ENCODE data around the gene TELO2. TPM values are rescaled to one million over a fixed set of nuclear protein-coding genes. Genes with fewer than 3 reads are reported as not detected.

TELO2 gene
- total and polyA plus RNA-seq, 2 experiments from 2014 or later: 51.6 to 58.7 TPM

DNA sequence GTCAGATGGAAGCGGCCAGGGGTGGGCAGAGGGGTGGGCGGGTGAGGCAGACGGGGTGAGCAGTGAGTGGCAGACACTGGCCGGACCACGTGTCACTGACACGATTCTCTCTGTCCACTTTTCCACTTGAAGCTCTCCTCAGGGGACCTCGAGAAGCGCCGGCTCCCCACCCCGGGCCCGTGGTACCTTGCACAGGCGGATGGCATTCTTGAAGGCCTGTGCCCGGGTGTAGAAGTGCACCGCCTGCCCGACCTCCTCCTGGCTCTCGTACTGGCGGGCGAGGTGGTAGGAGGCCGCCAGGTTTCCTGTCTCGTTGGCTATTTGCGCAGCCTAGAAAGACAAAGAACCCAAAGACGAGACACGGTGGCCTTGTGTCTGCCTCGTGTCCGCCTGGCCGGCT, 31.2 kb downstream of the TELO2 start:
- H3K27ac ChIP-seq: no peak overlapping the region
- H3K4me3 ChIP-seq: no peak overlapping the region
- H3K36me3 ChIP-seq: peaks cover 2% of the 10 kb centered on the region
- H3K4me1 ChIP-seq (ENCODE audit: low read depth): no peaks in the 10 kb centered on the region
- H3K27me3 ChIP-seq: no peaks in the 10 kb centered on the region
- no peaks in the 10 kb centered on the region for H3K9me3 ChIP-seq (ENCODE audit: low read depth)
- no peak for DNase-seq (ENCODE audit: low read depth in 1 of 2, low spot score in 1 of 2)
- TF ChIP-seq, protein P1, sequence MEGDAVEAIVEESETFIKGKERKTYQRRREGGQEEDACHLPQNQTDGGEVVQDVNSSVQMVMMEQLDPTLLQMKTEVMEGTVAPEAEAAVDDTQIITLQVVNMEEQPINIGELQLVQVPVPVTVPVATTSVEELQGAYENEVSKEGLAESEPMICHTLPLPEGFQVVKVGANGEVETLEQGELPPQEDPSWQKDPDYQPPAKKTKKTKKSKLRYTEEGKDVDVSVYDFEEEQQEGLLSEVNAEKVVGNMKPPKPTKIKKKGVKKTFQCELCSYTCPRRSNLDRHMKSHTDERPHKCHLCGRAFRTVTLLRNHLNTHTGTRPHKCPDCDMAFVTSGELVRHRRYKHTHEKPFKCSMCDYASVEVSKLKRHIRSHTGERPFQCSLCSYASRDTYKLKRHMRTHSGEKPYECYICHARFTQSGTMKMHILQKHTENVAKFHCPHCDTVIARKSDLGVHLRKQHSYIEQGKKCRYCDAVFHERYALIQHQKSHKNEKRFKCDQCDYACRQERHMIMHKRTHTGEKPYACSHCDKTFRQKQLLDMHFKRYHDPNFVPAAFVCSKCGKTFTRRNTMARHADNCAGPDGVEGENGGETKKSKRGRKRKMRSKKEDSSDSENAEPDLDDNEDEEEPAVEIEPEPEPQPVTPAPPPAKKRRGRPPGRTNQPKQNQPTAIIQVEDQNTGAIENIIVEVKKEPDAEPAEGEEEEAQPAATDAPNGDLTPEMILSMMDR (IDR thresholded peaks at IDR 0.05; ENCODE audit: low read depth, low read length): no peak

DNA sequence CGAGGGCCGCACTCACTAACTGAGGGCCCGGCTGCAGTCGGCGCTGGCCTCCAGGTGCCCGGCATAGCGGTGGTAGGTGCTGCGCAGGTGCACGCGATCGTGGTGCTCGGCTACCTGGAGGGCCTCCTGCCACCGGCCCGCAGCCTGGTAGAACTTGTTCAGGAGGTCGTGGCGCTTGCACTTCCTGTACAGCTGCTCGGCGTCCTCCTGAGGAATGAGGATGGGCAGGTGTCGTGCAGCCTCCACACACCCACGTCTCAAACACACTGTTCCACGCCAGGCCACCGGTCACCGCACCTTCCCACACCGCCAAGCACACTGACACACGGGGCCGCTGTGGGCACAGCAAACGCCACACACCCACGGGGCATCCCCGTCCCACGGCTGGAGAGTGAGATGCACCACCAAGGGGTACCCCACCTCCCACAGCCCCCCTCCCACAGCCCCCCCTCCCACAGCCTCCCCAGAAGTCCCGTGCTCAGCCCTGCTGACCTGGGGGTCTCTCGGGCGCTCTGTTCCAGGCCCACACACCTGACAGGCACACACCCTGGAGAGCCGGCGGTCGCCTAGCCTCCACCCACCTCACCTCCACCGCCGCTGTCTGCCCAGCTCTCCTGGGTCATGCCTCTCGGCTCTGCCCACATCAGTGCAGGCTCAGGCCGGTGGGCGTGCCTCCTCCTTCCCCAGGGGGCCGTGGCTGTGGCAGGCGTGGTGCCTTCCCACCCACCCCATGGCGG, 32.9 kb downstream of the TELO2 start:
- TF ChIP-seq, protein P1 (IDR thresholded peaks at IDR 0.05; ENCODE audit: low read depth, low read length): no peak
- no peaks in the 10 kb centered on the region for H3K4me1 ChIP-seq (ENCODE audit: low read depth)
- H3K36me3 ChIP-seq: no peaks in the 10 kb centered on the region
- H3K9me3 ChIP-seq (ENCODE audit: low read depth): no peaks in the 10 kb centered on the region
- H3K27ac ChIP-seq: no peak overlapping the region
- H3K4me3 ChIP-seq: no peak overlapping the region
- no peak for DNase-seq (ENCODE audit: low read depth in 1 of 2, low spot score in 1 of 2)
- no peaks in the 10 kb centered on the region for H3K27me3 ChIP-seq

DNA sequence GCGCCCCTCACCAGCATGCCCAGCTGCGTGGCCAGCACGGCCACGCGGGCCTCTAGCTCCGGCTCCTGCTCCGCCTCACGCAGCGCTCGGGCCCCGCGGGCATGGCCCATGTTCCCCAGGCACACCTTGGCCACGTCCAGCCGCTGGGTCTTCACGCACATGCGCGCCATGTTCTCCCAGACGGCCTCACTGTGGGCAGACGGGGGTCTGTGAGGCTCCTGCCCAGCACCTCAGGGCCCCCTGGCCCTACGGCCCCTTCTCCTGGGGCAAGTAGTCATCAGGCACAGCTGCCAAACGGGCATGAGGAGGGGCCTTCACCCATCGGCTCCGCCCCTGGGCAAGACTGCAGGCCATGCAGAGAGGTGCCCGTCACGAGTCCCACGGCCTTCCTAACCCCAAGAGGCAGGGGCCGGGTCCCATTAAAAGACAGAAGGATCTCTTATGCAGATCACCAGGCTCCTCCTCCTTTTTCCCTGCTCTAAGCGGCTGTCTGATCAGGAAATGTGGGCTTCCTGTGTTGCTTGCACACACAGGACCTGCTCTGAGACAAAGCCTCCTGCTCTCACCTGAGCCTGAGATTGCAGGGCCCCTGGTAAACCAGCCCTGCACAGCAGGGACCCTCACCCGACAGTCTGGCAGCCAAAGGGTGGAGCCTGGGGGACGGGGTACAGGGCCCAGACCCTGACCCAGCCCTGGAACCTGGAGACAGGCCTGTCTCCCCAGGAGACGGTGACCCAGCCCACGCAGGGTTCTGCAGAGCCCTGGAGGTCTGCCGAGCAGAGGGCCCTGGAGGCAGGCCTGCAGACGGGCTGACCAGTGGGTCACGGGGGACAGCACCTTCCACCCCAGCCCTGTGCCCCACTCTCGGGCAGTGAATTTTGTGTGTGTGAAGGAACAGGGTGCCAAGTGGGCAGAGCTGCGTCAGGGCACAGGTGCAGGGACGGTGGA, 33.7 kb downstream of the TELO2 start:
- H3K27ac ChIP-seq: peak overlapping the region; percentile 71
- TF ChIP-seq, protein P1 (IDR thresholded peaks at IDR 0.05; ENCODE audit: low read depth, low read length): no peak
- H3K4me3 ChIP-seq: no peak overlapping the region
- H3K9me3 ChIP-seq (ENCODE audit: low read depth): no peaks in the 10 kb centered on the region
- H3K27me3 ChIP-seq: no peaks in the 10 kb centered on the region
- no peaks in the 10 kb centered on the region for H3K36me3 ChIP-seq
- DNase-seq (ENCODE audit: low read depth in 1 of 2, low spot score in 1 of 2): no peak
- no peaks in the 10 kb centered on the region for H3K4me1 ChIP-seq (ENCODE audit: low read depth)

DNA sequence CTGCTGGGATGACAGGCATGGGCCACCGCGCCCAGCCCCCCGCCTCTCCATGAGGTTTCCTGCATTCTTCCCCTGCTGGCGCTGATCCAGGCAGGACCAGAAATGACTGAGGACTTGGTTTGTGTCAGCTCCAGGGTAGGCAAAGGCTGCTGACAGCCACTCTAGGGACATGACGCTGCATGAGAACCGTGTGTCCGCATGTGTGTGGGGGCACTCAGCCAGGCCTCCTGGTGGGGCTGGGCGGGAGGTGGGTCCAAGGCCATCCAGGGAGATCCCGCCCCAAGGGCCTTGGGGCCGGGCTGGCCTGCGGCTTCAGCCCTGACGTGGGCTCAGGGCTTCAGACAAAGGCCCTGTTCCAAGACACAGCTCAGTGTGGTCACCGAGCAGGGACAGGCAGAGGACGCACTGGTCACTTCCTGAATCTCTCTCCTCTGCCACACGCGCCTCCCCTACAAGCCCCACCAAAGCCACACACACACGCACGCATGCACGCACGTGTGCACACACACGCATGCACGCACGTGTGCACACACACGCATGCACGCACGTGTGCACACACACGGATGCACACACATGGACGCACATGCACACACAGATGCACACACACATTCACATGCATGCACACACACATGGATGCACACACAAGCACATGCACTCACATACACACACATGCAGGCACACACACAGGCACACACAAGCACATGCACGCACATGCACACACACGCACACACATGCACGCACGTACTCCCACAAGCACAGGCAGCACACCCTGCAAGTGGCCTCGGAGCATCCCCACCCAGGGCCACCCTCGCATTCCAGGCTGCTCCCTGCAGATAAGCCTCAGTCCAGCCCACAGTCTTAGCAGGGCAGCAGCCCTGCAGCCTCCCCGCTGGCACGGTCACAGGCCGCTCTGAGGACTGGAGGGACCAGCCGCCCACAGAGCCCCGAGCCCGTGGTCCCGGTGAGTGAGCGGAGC, 35.0 kb downstream of the TELO2 start:
- peak; percentile 64 to 73 for DNase-seq (ENCODE audit: low read depth in 1 of 2, low spot score in 1 of 2)
- no peak overlapping the region for H3K4me3 ChIP-seq
- H3K36me3 ChIP-seq: no peaks in the 10 kb centered on the region
- H3K9me3 ChIP-seq (ENCODE audit: low read depth): no peaks in the 10 kb centered on the region
- no peaks in the 10 kb centered on the region for H3K27me3 ChIP-seq
- no peaks in the 10 kb centered on the region for H3K4me1 ChIP-seq (ENCODE audit: low read depth)
- peak overlapping the region; percentile 71 for H3K27ac ChIP-seq
- TF ChIP-seq, protein P1 (IDR thresholded peaks at IDR 0.05; ENCODE audit: low read depth, low read length): no peak

Data from cardiac muscle cell (in vitro differentiated cells and primary cell).